D721Med (cell line): ENCODE measurements around the gene RALGPS2.

Experiments used
- DNase-seq: peaks from one replicate; pipeline ENCODE4 v3.0.0; 2011; ENCODE audit warnings: low spot score; ENCODE audit not compliant: insufficient read length
- FAIRE-seq: peaks from 2 replicates; lab custom pipeline; 2011; peaks lifted over from hg19 to GRCh38; lab: Jason Lieb, UNC
- TF ChIP-seq, protein P1 (sequence below): IDR thresholded peaks from 2 replicates; pipeline ENCODE4 v1.5.1; 2012; ENCODE audit warnings: mild to moderate bottlenecking, control low read depth; ENCODE audit not compliant: insufficient read depth; ENCODE audit errors: missing control alignments

Gene RALGPS2

DNA sequence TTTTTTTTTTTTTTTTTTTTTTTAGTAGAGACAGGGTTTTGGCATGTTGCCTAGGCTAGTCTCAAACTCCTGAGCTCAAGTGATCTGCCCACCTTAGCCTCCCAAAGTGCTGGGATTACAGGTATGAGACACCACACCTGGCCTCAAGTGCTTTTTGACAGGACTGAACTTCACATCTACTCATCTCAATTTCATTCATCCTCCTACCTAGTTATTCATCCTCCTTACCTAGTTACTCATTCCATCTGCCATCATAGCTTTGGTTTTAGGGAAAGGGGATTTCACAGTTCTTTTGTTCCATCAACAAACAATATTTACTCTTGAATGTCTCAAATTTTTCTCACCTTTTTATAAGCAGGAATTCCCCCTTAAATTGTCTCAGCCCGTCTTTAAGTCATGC is 38.6 kb upstream of the RALGPS2 start:
- DNase-seq = no peak
- FAIRE-seq = no peak
- TF ChIP-seq, protein P1, sequence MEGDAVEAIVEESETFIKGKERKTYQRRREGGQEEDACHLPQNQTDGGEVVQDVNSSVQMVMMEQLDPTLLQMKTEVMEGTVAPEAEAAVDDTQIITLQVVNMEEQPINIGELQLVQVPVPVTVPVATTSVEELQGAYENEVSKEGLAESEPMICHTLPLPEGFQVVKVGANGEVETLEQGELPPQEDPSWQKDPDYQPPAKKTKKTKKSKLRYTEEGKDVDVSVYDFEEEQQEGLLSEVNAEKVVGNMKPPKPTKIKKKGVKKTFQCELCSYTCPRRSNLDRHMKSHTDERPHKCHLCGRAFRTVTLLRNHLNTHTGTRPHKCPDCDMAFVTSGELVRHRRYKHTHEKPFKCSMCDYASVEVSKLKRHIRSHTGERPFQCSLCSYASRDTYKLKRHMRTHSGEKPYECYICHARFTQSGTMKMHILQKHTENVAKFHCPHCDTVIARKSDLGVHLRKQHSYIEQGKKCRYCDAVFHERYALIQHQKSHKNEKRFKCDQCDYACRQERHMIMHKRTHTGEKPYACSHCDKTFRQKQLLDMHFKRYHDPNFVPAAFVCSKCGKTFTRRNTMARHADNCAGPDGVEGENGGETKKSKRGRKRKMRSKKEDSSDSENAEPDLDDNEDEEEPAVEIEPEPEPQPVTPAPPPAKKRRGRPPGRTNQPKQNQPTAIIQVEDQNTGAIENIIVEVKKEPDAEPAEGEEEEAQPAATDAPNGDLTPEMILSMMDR = no peak

DNA sequence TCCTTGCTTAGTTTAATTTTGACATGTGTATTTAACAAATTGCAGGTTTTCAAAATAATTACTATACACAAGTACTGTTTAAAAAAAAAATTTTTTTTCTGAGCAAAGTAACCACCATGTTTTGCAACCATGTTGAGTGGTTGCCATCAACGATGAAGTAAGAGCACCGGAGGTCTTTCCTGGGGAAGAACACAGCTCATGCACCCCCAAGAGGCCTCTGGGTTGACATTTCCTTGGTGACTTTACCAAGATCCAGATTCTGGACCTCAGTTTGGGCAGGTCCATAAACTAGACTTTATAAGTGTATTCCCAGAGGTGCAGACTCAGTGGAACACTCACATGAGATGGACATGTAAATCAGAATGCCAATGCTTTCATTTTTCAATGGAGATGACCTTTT is 36.8 kb upstream of the RALGPS2 start:
- no peak for FAIRE-seq
- DNase-seq = no peak
- TF ChIP-seq, protein P1 = no peak

DNA sequence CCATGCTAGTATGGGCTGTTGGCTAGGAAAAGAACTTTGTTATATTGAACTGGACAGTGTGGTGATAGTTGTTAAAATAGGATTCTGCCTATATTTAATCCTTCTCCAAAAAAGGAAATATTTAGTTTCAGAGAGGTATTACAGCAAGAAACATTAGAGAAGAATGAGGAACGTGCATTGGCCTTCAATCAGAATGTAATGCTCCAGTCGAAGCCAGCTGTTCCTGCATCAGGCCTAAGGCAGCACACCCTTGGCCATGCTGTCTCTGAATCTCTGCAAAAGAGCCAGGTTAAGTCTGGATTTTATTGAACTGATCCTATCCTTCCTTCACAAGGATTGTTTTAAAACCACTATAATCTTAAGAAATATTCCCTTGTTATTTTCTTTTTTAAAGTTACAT is 35.3 kb upstream of the RALGPS2 start:
- DNase-seq = no peak
- FAIRE-seq = peak; percentile 70
- TF ChIP-seq, protein P1 = no peak

DNA sequence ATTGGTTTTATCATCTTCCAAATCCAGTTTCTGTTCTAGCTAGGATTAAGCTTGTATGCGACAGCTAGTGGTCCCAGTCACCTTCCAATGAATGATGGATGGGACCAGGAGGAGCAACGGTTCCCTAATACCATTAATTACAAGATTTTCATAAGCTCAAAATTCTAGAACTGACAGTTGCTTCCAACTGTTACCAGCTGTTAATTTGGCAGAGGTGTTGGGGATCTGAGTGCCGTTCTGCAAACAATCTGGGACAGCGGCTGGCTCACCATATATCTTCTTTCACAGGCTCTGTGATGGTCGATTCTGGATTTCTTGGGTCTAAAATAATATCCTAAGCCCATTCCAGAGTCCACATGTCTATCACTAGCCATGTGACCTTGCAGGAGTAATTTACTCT is 34.5 kb upstream of the RALGPS2 start:
- peak; percentile 91 for FAIRE-seq
- DNase-seq = no peak
- TF ChIP-seq, protein P1 = peak; percentile 4

DNA sequence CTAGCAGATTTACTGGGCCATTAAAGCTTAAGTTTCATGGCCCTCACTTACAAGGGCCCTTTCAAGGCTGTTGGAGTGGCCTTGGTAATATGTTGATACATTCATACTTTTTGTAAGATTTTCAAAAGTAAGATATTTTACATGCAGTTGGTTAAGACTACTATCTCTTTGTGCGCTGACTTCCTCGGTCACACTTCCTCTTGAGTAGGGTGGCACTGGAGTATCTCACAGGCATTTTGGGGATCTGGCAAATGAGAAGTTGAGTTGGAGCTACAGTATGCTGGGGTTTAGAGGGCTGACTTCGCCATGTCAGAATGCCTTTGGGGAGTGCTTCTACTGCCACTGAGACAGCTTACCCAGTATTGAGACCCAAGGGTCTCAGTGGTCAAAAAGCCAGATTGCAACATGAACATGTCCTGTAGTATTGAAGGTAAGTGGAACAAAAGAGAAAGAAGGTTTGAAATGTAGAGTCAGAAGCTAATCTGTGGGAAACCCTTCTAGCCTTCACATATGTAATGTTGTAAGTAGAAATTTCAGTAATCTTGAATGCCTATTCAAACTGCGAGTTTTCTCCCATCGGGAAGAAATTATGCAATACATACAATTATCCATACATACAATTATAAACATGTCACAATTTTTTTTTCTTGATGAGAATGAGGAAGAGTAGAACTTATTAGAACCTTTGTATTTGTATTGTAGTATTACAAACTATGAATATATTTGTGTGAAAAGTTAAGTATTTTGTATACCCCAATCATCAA is 32.3 kb upstream of the RALGPS2 start:
- FAIRE-seq = no peak
- DNase-seq = no peak
- TF ChIP-seq, protein P1 = no peak

DNA sequence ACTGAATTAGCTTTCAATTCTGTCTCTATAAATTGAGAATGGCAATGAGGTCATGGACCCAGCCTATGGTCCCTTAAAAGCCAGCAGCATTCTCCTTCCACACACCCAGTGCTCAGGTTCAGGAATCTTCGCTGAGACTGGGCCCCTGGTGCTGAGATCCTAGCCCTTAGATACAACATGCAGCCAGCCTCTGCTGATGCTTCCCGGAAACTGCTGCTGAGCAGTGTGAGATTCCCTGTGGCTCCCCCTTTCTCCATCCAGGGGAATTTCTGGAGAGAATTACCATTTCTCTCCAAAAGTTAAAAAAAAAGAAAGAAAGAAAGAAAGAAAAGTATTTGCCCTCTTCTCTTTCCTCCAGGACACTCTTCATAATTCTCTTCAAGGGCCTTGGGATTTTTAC is 31.7 kb upstream of the RALGPS2 start:
- TF ChIP-seq, protein P1 = no peak
- no peak for FAIRE-seq
- DNase-seq = no peak

DNA sequence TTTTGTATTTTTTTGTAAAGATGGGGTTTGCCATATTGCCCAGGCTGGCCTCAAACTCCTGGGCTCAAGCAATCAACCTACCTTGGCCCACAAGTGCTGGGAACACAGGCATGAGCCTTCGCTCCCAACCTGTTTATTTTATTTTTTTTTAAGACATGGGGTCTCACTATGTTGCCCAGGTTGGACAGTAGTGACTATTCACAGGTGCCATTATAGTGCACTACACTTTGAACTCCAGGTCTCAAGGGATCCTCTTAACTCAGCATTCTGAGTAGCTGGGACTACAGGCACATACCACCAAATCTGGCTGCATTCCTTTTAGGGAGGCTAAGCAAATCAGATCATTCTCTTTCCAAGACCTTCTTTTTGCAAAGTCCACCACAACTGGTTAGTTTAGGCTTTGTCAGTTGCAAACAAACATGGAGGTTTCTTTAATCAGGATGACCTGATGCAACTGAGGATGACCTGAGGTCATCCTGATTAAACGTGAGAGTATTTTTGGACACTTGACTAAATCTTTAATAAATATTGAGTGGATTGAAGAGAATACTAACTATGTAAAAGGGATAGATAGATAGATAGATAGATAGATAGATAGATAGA is 30.0 kb upstream of the RALGPS2 start:
- DNase-seq = no peak
- no peak for FAIRE-seq
- TF ChIP-seq, protein P1 = no peak
